Stimulated activated naive CD8-positive, alpha-beta T cell treated with anti-CD3 and anti-CD28 coated beads, Interleukin-15, Interleukin-2, amounts not matched to agents 100 ng/mL and 50 ng/mL, for 24 hours (primary cell): ENCODE data around the gene BTK.
"Not testable (repeated sequence)": the region's sequence is repeated elsewhere in the genome, so short reads cannot be mapped to it uniquely, and the experiment has no call there.

Experiments used
- H3K27ac Mint-ChIP-seq: one replicate; pipeline ENCODE4 v1.8.0; 2021; ENCODE audit warnings: mild to moderate bottlenecking, mixed read lengths
- H3K27me3 Mint-ChIP-seq: one replicate; pipeline ENCODE4 v1.8.0; 2021; ENCODE audit warnings: mixed read lengths
- H3K36me3 Mint-ChIP-seq: one replicate; pipeline ENCODE4 v1.8.0; 2021; ENCODE audit warnings: low read depth, mixed read lengths
- H3K4me1 Mint-ChIP-seq: one replicate; pipeline ENCODE4 v1.8.0; 2021; ENCODE audit warnings: low read depth, mixed read lengths
- H3K4me3 Mint-ChIP-seq: one replicate; pipeline ENCODE4 v1.8.0; 2021; ENCODE audit warnings: mild to moderate bottlenecking, mixed read lengths
- H3K9me3 Mint-ChIP-seq: one replicate; pipeline ENCODE4 v1.8.0; 2021; ENCODE audit warnings: mixed read lengths

BTK gene

DNA sequence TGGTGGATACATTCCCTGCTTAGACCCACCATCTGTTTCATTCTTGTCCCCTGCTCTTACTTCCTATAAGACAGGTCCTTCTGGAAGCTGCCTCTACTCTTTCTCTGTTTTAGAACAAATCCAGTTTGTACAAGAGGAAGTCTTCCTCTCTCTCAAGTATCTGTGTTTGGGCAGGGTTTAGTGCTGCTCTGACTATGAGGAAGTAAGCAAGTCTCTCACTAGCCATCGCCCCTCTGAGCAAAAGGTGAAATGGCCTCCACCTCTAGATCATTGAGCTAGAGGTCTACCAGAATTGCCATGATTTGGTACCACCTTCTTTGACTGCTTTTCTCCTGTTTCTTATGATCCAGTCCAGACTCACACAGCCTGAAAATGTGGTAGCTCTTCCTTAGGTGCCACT lies 8.4 kb downstream of the BTK start:
- Mint-ChIP-seq H3K27me3 (peaks cover 3% of the 10 kb centered on the region), H3K9me3 (no peaks in the 10 kb centered on the region), H3K4me3 (no peak overlapping the region), H3K4me1 (peaks cover 8% of the 10 kb centered on the region), H3K36me3 (no peaks in the 10 kb centered on the region), H3K27ac (no peak overlapping the region)

DNA sequence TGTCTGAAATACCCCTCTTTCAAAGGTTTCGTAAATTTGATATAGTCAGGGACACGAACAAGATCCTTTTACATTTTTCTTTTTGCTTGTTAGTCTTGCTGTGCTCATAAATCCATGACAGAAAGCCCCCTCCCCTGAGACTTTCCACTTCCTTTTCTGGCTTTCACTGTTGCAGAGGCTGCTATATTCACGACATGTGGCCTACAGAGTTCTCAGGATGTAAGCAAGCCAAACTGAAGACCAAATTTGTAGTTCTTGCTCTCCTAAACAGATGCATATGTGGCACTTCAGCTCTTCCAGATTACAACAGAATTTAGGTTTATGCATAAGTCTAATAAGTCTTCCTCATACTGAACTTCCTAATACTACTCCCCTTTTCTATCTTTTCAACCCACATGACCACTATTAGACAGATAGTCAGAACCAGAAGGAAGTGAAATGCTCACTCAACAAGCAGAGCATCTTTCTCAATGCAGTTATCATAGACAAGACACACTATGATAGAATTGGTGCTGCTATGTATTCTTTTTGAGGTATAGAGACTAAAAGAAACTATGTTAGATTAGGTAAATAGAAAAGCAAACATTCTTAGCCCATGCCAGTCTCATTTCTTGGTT lies 15.0 kb downstream of the BTK start:
- no peaks in the 10 kb centered on the region for H3K9me3 Mint-ChIP-seq
- no peak overlapping the region for H3K4me3 Mint-ChIP-seq

DNA sequence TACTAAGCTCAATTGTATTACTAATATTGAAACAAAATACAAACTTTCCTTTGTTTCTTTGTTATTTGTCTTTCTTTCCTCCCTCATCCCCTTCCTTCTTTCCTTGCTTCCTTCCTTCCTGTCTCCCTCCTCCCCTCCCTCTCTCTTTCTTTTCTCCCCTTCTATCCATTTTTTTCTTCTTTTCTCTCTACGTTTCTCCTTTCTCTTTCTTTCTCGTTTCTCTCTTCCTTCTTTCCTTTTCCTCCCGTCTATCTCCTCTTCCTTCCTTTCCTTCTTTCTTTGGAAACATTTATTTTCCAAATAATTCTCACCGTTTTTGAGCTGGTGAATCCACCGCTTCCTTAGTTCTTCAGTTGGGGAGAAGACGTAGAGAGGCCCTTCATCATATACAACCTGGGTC lies 16.3 kb downstream of the BTK start:
- no peaks in the 10 kb centered on the region for H3K4me1 Mint-ChIP-seq
- H3K4me3 Mint-ChIP-seq, result no peak overlapping the region
- no peak overlapping the region for H3K27ac Mint-ChIP-seq
- no peaks in the 10 kb centered on the region for H3K36me3 Mint-ChIP-seq
- no peaks in the 10 kb centered on the region for H3K9me3 Mint-ChIP-seq
- no peaks in the 10 kb centered on the region for H3K27me3 Mint-ChIP-seq

More for the DNA sequence above, 15.0 kb downstream of the BTK start:
- Mint-ChIP-seq H3K36me3 (no peaks in the 10 kb centered on the region), H3K27me3 (no peaks in the 10 kb centered on the region), H3K27ac (no peak overlapping the region), H3K4me1 (peaks cover 4% of the 10 kb centered on the region)

DNA sequence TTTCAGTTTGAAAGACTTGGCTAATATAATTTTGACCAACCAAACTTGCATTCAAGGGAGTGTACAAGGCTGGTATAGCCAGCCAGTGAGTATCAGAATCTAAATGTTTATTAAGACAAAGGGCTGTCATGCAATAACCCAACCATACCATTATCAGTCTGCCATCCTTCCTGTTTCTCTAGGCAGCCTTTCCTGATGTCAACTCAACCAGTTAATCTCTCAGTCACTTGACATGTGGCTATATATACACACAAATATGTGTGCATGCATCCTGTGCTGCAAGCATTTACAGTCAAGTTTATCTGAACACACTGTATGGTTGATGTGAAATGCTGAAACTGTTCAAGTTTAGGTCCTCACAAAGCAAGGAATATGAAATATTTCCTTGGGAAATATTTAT lies 17.2 kb downstream of the BTK start:
- no peak overlapping the region for H3K4me3 Mint-ChIP-seq
- no peak overlapping the region for H3K27ac Mint-ChIP-seq
- no peaks in the 10 kb centered on the region for H3K4me1 Mint-ChIP-seq

DNA sequence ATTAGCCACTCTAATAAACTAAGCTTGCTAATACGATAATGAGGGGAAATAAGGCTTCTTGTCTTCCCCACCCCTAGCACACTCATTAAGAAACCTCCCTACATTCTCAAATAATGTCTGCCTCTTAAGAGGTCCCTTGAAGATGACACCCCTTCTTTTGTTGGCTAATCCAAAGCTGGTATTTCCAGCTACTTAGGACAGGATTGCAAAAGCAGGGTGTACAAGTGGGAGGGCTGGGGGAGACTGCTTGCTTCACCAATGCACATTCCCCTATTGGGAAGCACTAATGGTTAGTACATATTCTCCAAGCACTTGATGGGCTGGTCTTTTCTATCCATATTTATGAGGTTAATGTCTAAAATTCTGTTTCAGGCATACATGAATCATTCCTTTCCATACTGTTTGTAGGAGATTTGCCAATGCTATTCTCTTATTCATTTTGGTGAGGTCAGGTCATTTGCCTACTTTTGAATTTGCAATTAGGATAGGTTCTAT lies 20.6 kb downstream of the BTK start:
- Mint-ChIP-seq H3K27me3 (no peaks in the 10 kb centered on the region), H3K4me3 (no peak overlapping the region), H3K36me3 (no peaks in the 10 kb centered on the region), H3K27ac (no peak overlapping the region), H3K4me1 (no peaks in the 10 kb centered on the region), H3K9me3 (no peaks in the 10 kb centered on the region)

More for the DNA sequence above, 17.2 kb downstream of the BTK start:
- Mint-ChIP-seq H3K9me3 (no peaks in the 10 kb centered on the region), H3K27me3 (no peaks in the 10 kb centered on the region), H3K36me3 (no peaks in the 10 kb centered on the region)

DNA sequence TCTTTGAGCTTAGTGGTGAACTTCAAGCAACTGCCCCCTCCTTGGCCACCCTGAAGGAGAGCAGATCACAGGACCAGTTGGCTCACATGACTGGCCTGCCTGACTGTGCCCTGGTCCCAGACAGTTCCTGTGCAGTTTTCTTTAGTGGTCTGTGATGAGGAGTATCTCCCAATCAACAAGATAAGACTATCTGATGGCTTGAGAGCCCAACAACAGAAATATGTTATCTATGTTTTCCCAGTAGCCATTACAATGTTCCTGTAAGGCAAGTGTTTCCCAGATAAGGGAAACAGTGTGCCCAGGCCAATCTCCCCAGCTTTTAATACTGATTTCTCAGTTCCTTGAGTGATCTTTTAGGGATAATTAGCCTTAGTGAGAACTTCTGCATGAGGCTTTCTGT lies 23.2 kb downstream of the BTK start:
- Mint-ChIP-seq H3K4me3 (no peak overlapping the region), H3K36me3 (no peaks in the 10 kb centered on the region), H3K27me3 (no peaks in the 10 kb centered on the region), H3K27ac (no peak overlapping the region), H3K4me1 (peaks cover 3% of the 10 kb centered on the region), H3K9me3 (no peaks in the 10 kb centered on the region)

DNA sequence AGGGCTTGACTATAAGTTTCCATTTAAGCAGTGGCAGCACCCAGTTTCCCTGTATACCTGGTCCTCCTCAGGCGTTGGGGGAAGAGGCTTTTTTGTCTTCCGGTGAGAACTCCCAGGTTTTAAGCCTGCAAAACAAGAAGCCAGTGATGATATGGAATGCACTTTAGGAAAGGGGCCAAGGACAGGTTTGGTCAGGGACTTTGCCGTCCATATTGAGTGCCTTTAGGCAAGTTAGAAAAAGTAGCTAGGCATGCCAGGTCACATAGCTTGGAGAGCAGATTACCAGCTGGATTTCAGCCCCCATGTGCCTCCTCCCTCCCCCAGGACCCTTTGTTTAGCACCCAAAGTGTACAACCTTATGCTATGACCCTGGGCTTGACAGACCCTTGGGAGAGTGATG lies 23.9 kb downstream of the BTK start:
- Mint-ChIP-seq H3K27me3 (no peaks in the 10 kb centered on the region), H3K4me1 (peaks cover 3% of the 10 kb centered on the region), H3K36me3 (no peaks in the 10 kb centered on the region), H3K9me3 (no peaks in the 10 kb centered on the region), H3K27ac (no peak overlapping the region), H3K4me3 (no peak overlapping the region)

DNA sequence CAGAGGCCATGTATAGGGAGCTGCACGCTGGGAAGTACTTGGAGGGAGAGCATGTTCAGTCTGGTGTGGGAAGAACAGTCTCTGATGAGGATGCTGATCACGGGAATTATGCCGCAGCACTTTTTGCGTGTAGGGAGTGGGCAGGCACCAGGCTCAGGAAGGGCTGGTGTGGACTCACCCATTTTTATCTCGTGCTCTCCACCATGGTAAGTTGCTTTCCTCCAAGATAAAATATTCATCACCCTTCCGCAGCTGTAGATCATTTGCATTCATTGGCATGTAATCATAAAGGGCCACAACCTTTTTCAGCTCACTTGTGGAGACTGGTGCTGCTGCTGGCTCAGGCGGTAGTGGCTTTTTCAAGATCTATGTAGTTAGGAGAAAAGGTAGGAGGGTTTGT lies 25.6 kb downstream of the BTK start:
- Mint-ChIP-seq H3K27ac (no peak overlapping the region), H3K4me3 (no peak overlapping the region), H3K9me3 (no peaks in the 10 kb centered on the region), H3K36me3 (no peaks in the 10 kb centered on the region), H3K27me3 (no peaks in the 10 kb centered on the region), H3K4me1 (peaks cover 3% of the 10 kb centered on the region)

DNA sequence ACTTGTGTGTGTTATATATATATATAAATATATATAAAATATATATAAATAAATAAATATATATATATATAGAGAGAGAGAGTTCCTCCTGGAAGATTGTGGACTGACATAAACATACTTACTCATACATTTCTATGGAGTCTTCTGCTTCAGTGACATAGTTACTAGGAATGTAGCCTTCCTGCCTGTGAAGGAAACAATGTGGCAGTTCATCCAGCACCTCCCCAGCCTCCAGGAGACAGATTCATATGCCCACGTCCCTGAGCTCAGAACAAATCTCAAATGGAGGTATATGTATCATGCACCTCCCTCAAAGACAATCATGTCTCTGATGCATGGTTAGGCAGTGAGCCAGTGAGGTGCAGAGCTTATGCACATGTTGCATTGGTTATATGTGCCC lies 26.0 kb downstream of the BTK start:
- Mint-ChIP-seq H3K27me3 (no peaks in the 10 kb centered on the region), H3K27ac (no peak overlapping the region), H3K4me3 (no peak overlapping the region), H3K4me1 (peaks cover 3% of the 10 kb centered on the region), H3K9me3 (no peaks in the 10 kb centered on the region), H3K36me3 (no peaks in the 10 kb centered on the region)

DNA sequence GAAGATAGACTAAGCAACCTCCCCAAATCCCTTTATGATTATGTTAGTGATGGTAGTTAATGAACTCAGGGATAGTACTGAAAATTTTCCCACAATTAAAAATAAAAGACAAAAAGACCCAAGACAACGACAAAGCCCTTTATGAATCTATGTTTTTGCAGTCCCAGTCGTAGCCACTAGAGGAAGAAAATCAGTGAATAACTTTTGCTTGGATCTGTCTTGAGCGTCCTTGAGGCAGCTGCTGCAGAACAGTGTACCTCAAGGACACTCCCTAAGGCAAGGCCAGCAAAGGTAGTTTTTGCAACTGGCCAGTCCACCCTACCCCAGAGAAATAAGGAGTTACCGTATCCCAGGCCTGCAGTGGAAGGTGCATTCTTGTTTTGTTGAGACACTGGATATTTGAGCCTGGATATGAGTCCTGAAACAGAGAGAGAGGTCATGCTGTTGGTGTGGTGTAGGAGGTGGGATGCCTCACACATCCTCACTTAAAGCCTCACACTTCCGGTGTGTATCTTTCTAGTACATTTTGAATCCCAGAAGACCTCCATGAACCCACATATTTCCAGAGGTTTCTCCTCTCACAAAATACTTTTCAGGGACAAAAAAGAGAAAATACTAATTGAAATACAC lies 28.7 kb downstream of the BTK start:
- H3K36me3 Mint-ChIP-seq, result no peaks in the 10 kb centered on the region
- H3K4me3 Mint-ChIP-seq, result no peak overlapping the region
- H3K27ac Mint-ChIP-seq, result no peak overlapping the region
- no peaks in the 10 kb centered on the region for H3K9me3 Mint-ChIP-seq
- H3K4me1 Mint-ChIP-seq, result peaks cover 3% of the 10 kb centered on the region
- H3K27me3 Mint-ChIP-seq, result no peaks in the 10 kb centered on the region

DNA sequence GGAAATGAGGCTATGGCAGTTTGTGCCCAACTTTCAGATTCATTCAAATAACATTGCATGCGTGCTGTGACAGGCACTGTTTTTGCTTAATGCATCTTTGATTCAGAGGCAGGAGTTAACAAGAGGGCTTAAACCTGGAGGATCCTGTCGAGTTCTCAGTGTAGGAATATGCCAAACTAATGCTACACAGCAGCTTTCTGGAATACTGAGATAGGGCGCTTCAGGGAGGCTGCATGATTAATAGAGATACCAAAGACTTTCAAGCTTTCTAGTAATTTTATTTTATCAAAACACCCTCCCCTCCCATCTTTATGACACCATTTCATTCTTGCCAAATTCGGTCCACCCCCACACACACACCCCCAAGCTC lies 36.8 kb downstream of the BTK start:
- H3K4me3 Mint-ChIP-seq, result peak overlapping the region; percentile 90
- peaks cover 25% of the 10 kb centered on the region for H3K4me1 Mint-ChIP-seq
- no peaks in the 10 kb centered on the region for H3K27me3 Mint-ChIP-seq
- H3K9me3 Mint-ChIP-seq, result no peaks in the 10 kb centered on the region
- H3K36me3 Mint-ChIP-seq, result peaks cover 22% of the 10 kb centered on the region
- peak overlapping the region; percentile 93 for H3K27ac Mint-ChIP-seq

DNA sequence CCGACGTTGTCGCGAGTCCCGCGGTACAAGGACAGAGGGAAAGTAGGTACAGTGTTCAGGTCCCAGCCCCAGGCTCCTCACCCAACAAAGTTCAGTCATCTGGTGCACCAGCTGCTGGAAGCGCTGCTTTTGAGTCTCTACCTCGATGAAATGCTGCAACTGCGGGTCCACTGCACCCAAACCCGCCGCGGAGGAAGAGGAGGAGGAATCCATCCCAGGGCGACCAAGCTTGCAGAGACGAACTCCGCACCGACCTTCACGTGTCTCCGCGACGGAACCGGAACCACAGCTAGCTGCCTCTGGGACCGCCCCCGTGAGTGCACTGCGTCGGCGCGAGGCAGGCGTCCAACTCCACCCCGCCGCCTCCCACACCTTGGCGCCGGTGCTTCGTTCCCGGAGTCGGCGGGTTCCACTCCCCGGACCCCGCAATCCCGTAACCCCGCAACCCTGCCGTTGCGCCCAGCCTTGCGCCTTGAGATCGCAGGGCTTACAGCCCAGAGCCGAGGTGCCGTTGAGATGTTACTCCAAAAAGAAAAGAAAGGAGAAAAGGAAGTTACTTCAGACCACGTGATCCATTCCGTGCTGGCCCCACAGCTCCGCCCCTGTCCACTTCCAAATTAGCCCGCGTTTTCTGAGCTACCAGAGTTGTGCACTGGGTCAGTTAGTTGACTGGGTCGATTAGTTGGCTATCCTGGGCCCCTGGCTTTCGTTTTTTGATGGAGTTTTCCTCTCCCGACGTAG lies 37.4 kb downstream of the BTK start, which contains the start of gene TIMM8A:
TSS of gene TIMM8A (minus strand) at position 291 of the 741 bp plus-strand sequence. CDS start at position 213, 78 bp downstream.
- Mint-ChIP-seq H3K9me3 (no peaks in the 10 kb centered on the region), H3K36me3 (peaks cover 25% of the 10 kb centered on the region), H3K27ac (peak within 1 kb of the TSS; percentile 93), H3K4me1 (peaks cover 25% of the 10 kb centered on the region), H3K4me3 (peak within 1 kb of the TSS; percentile 90), H3K27me3 (no peaks in the 10 kb centered on the region)

DNA sequence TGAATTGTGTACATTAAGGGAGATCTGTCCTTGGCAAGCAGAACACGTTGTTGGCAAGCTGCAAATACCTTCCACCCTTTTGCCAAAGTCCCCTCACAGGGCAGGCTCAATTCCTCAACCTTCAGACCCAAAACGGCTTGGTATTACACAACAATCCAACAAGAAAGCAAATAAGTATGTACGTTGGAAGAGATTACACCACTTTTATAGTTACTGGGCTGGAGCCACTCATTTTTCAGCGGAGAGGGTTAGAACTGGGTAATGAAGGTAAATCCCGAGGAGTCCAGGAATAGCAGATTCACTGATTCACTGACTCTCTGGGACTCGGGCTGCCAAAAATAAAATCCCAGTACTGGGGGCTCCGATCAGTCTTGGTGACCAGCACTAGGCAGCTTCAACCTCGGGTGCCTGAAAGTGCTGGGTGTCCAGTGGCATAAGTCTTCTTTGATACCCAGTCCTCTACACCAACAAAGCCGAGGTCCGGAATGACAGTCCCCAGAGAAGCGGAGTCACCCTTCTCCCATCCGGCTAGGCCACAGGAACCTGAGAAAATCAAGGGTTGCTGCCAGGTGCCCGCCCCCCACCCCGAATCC lies 38.0 kb downstream of the BTK start:
- Mint-ChIP-seq H3K4me3 (peak overlapping the region; percentile 90), H3K27me3 (no peaks in the 10 kb centered on the region), H3K27ac (peak overlapping the region; percentile 93), H3K36me3 (peaks cover 25% of the 10 kb centered on the region), H3K9me3 (no peaks in the 10 kb centered on the region), H3K4me1 (peaks cover 25% of the 10 kb centered on the region)

DNA sequence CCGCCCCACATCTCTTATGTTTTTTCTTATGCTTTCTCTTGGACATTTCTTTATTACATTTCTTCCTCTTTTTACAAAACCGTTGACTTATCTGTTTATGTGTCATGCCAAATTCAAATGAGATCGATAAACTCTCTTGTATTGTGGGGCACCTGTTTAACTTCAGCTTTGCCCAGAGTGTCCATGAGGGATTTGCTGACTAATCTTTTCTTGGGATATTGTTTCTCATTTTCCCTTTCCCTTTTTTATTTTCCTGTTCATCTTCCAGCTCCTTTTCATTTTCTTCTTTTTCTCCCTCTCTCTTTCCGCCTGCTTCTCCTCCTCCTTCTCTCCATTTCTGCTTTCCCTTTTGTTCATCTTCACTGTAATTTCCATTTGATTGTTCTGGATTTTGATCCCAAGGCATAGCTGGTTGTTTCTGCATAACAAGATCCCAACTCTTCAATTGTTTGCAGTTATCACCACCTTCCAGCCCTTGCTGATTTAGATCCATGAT lies 48.2 kb downstream of the BTK start:
- H3K9me3 Mint-ChIP-seq, result no peaks in the 10 kb centered on the region
- peaks cover 6% of the 10 kb centered on the region for H3K36me3 Mint-ChIP-seq
- H3K27ac Mint-ChIP-seq, result no peak overlapping the region

DNA sequence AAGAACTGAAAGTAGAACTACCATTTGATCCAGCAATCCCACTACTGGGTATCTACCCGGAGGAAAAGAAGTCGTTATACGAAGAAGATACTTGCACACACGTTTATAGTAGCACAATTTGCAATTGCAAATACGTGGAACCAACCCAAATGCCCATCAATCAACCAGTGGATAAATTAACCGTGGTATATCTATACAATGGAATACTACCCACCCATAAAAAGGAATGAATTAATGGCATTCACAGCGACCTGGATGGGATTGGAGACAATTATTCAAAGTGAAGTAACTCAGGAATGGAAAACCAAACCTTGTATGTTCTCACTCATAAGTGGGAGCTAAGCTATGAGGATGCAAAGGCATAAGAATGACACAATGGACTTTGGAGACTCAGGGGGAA lies 51.7 kb downstream of the BTK start:
- H3K27me3 Mint-ChIP-seq, H3K36me3 Mint-ChIP-seq, H3K4me3 Mint-ChIP-seq, H3K27ac Mint-ChIP-seq, H3K9me3 Mint-ChIP-seq: not testable (repeated sequence)
- H3K4me1 Mint-ChIP-seq, result peaks cover 17% of the 10 kb centered on the region

More for the DNA sequence above, 48.2 kb downstream of the BTK start:
- peaks cover 17% of the 10 kb centered on the region for H3K4me1 Mint-ChIP-seq
- H3K27me3 Mint-ChIP-seq, result no peaks in the 10 kb centered on the region
- no peak overlapping the region for H3K4me3 Mint-ChIP-seq
